Fibroblast of villous mesenchyme (primary cell): Measurements from ENCODE around the gene MYO1E. TPM values are rescaled to one million over a fixed set of nuclear protein-coding genes. Genes with fewer than 3 reads are reported as not detected.
"Not testable (repeated sequence)": the region's sequence is repeated elsewhere in the genome, so short reads cannot be mapped to it uniquely, and the experiment has no call there.

Experiments
- DNase-seq: peaks from one replicate; pipeline ENCODE4 v3.0.0-alpha.2; 2010; ENCODE audit warnings: low read depth
- H3K4me3 ChIP-seq: 2 replicates; pipeline ENCODE4 v1.5.1; 2011; ENCODE audit warnings: low read depth, mild to moderate bottlenecking, low read length
- total RNA-seq: library from RNA; depleted of rRNA; stranded (reverse); fragments of >200 nt; gene quantifications from 2 replicates; pipeline ENCODE4 v1.2.3, GENCODE V29; 2012
- TF ChIP-seq, protein P1 (sequence below): IDR thresholded peaks from 2 replicates; pipeline ENCODE4 v1.5.1; 2012; ENCODE audit warnings: low read depth, mild to moderate bottlenecking, low read length; ENCODE audit not compliant: insufficient read depth

Gene MYO1E
- total RNA-seq, 1 donor: 107 TPM

DNA sequence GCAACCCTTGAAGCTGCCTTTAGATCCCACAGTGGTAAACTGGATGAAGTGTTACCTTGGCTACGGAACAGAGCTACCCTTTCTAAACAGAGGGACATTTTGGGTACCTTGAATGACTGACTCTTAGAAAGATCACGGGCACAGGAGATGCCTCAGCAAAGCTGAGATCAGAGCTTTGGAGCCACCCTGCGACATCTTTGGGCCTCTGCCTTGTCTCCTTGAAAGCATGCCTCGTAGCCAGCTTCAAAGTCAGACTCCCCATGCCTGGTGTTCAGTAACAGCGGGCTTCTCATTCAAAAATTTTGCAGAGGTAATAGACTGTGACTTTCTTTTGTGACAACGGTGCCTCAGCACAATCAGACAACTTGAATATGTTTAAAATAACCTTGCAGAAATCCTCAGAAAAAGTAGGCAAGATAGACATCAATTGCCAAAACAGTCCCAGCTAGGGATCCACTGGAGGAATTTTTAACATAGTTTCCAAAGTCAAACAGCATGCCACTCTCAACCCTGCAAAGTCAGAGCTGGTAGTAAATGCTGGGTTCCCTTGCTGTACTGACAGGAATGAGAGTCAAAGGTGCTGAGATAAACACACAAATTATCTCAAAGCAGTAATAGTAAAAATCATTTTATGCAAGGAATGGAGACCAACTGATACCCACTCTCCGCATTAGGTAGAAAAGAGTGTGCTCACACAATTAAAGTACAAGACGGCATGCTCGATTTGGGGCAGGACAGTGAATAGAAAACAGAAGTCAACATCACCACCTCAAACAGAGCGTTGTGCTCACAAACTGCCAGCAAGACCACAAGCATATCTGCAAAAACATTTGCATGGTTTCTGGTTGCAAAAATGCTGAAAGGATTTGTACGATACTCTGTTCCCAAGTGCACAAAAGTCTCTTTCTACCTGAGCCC is 82.1 kb downstream of the MYO1E start:
- TF ChIP-seq, protein P1, sequence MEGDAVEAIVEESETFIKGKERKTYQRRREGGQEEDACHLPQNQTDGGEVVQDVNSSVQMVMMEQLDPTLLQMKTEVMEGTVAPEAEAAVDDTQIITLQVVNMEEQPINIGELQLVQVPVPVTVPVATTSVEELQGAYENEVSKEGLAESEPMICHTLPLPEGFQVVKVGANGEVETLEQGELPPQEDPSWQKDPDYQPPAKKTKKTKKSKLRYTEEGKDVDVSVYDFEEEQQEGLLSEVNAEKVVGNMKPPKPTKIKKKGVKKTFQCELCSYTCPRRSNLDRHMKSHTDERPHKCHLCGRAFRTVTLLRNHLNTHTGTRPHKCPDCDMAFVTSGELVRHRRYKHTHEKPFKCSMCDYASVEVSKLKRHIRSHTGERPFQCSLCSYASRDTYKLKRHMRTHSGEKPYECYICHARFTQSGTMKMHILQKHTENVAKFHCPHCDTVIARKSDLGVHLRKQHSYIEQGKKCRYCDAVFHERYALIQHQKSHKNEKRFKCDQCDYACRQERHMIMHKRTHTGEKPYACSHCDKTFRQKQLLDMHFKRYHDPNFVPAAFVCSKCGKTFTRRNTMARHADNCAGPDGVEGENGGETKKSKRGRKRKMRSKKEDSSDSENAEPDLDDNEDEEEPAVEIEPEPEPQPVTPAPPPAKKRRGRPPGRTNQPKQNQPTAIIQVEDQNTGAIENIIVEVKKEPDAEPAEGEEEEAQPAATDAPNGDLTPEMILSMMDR: no peak
- DNase-seq: no peak
- no peak overlapping the region for H3K4me3 ChIP-seq

DNA sequence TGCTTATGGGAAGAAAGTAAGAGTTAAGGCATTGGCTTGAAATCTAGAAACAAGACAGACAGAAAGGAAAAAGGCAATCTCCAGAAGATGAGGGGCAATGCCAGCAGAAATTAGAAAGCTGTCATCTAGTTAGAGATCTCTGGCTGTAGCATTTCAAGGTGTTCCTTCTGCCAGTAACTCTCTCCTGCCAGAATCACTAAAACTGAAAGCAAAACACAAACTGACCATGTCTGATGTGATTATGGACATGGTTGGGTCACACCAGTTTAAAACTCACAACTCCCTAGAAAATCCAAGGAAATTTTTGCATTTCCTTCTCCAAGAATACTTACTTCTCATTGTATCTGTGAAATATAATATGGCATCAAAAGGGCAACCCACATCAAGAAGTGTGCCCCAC is 83.1 kb downstream of the MYO1E start:
- TF ChIP-seq, protein P1: no peak
- DNase-seq: no peak
- H3K4me3 ChIP-seq: no peak overlapping the region

DNA sequence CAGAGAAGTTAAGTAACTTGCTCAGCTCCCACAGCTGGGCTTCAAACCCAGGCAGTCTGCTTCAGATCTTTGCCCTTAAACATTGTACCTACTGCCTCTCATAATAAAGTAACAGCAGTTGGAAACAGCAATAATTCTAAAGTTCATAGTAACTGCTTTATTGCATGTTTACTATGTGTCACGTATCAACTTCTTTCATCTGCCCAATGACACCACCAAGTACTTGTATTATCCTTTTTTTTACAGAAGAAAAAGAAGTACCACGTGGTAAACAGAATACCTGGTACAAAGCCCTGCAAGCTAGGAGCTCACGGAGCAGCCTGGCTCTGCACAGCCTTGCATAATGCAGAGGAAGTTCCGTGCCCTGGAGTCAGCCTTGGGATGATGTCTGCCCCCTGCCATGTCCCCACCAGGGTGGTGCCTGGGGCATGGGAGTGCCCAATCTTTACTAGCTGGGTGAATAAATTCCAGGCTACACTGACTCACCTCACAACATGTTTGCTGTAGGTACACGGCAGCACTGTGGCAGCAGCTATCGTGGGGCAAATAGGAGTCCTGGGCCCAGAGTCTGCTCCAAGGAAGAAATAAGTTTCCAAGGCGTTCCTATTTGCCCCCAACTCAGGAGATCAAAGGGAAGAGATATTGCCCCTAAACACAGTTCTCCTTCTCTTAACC is 88.8 kb downstream of the MYO1E start:
- TF ChIP-seq, protein P1: no peak
- H3K4me3 ChIP-seq: no peak overlapping the region
- DNase-seq: no peak

DNA sequence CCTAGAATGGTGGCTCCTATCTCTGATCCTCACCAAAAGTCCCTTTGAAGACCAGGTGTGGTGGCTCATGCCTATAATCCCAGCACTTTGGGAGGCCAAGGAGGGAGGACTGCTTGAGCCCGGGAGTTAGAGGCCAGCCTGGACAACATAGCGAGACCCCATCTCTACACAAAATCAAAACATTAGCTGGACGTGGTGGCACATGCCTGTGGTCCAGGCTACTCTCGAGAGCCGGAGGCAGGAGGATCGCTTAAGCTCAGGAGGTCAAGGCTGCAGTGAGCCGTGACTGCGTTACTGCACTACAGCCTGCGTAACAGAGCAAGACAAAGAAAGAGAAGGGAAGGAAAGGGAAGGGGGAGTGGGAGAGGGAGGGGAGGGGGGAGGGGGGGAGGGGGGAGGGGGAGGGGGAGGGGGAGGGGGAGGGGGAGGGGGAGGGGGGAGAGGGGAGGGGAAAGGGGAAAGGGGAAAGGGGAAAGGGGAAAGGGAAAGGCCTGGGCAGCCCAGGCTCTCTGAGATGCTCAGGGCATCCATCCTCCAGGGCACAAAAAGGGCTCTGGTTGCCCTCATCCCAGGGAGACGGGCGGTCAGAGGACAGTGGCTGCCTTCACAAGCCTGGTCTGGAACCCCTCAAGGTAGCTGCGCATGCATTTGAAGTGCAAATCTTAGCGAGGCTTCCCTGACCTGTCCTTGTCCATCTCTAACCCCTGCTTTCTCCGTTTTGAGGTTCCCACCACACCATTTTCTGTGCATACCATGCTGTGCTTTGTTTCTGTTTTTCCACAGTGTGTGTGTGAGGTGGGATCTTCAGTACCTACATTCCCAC is 89.9 kb downstream of the MYO1E start:
- TF ChIP-seq, protein P1: no peak
- no peak overlapping the region for H3K4me3 ChIP-seq
- DNase-seq: no peak

DNA sequence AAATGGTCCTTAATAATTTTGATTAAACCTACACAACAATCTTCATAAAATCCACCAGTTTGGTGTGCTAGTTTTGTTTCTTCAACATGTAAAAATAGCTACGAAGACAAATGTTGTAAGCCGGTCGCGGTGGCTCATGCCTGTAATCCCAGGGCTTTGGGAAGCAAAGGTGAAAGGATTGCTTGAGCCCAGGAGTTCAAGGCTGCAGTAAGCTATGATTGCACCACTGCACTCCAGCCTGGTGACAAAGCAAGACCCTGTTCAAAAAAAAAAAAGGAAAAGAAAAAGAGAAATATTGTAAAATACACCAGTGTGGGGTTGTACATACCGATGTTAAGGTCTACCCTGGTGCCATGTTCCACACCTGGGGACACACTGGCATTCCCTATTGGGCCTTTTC is 91.0 kb downstream of the MYO1E start:
- no peak overlapping the region for H3K4me3 ChIP-seq
- DNase-seq: no peak
- TF ChIP-seq, protein P1: no peak

DNA sequence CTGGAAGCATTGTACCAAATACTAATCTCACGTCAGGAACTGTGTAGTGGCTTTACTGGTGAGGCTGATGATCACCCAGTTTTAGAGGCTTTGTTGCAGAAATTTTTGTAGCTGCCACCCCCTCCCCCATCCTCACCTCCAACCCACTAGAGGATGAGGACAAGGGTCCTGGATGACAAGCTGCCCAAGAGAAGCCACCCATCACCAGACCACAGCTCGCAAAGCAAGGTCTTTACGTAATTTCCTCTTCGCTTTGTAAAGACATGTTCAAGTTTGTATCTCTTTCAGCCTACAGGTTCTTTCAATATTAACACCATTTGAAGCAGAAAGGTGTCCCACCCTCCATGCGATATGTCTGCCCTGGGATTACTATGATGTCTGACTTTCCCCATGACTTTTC is 91.8 kb downstream of the MYO1E start:
- TF ChIP-seq, protein P1: no peak
- DNase-seq: no peak

DNA sequence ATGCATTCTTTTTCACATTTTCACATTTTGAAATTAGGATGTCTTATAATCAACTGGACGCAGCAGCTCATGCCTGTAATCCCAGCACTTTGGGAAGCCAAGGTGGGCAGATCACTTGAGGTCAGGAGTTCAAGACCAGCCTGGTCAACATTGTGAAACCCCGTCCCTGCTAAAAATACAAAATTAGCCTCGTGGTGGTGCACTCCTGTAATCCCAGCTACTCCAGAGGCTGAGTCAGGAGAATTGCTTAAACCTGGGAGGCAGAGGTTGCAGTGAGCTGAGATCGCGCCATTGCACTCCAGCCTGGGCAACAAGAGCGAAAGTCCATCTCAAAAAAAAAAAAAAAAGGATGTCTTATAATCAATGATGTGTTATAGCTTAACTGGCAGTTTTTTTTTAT is 92.4 kb downstream of the MYO1E start:
- H3K4me3 ChIP-seq, DNase-seq: not testable (repeated sequence)

More for the DNA sequence above, 91.8 kb downstream of the MYO1E start:
- H3K4me3 ChIP-seq: no peak overlapping the region
